ENCODE data around the gene PSTPIP2.
"Not testable (repeated sequence)": the region's sequence is repeated elsewhere in the genome, so short reads cannot be mapped to it uniquely, and the experiment has no call there.

Gene PSTPIP2

DNA sequence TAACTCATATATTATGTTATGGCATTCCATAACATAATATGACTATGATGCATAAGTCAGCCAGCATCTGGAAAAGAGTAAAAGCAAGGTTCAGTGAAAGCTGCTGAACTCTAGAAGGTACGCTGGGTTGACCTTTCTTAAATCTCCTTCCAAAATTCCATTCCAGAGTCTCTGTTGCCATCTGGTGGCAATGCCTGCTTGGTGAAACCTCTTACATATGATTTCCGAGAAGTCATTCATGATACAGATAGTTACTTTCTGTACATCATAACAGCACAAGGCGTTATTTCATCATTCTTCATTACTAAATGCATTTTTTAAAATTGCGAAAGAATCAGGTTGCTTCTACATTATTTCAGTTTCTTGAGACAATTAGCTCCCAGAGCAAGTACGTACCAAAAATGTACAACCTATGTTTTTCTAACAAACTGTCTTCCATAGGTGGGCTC is 97.9 kb downstream of the PSTPIP2 start:
- no peak for TF ChIP-seq POLR2A (IDR thresholded peaks at IDR 0.05; ENCODE audit: low read length)
- no peak for TF ChIP-seq GATA1 (IDR thresholded peaks at IDR 0.05; ENCODE audit: low read depth, low read length)
- DNase-seq: peak; percentile 90 to 93

GRCh38 chr18:45967007-45967706 is 104.9 kb downstream of the PSTPIP2 start, which contains the start of gene EPG5:
EPG5 (minus strand) TSS chr18:45967329; CDS start chr18:45967239, 90 bp downstream.
- TF ChIP-seq POLR2A (IDR thresholded peaks at IDR 0.05; ENCODE audit: low read length) (peak; percentile 88), GATA1 (IDR thresholded peaks at IDR 0.05; ENCODE audit: low read depth, low read length) (no peak)

GRCh38 chr18:45964913-45965312 is 107.1 kb downstream of the PSTPIP2 start:
- not testable (repeated sequence) for DNase-seq

More at GRCh38 chr18:45967007-45967706, 104.9 kb downstream of the PSTPIP2 start, which contains the start of gene EPG5:
- DNase-seq: peak; percentile 99

DNA sequence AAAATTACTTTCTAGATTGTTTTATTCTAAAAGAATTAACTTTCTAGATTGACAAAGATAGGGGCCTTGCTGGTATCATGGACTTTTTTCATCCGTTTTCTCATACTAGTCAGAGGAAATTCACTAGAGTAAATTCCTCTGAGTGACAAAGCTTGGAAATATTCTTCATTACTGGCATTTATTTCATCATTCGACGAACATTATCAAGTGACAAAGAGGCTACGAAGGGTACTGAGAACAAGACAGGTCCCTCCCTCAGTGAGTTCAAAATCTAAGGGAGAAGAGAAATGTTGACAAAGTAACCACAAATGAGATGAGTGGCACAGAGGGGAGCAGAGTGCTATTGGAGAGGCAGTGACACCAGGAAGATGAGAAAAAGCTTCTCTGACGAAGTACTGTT is 109.2 kb downstream of the PSTPIP2 start:
- no peak for DNase-seq
- TF ChIP-seq GATA1 (IDR thresholded peaks at IDR 0.05; ENCODE audit: low read depth, low read length) (no peak), POLR2A (IDR thresholded peaks at IDR 0.05; ENCODE audit: low read length) (no peak)

GRCh38 chr18:45962461-45962860 is 109.6 kb downstream of the PSTPIP2 start:
- peak; percentile 27 to 38 for DNase-seq
- TF ChIP-seq POLR2A (IDR thresholded peaks at IDR 0.05; ENCODE audit: low read length) (no peak), GATA1 (IDR thresholded peaks at IDR 0.05; ENCODE audit: low read depth, low read length) (no peak)

DNA sequence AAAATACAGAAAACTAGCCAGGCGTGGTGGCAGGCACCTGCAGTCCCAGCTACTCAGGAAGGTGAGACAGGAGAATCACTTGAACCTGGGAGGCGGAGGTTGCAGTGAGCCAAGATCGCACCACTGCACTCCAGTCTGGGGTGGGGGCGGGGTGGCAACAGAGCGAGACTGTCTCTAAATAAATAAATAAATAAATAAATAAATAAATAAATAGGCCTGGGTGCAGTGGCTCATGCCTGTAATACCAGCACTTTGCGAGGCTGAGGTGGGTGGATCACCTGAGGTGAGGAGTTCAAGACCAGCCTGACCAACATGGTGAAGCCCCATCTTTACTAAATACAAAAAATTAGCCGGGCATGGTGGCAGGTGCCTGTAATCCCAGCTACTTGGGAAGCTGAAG is 112.6 kb downstream of the PSTPIP2 start:
- DNase-seq: not testable (repeated sequence)

DNA sequence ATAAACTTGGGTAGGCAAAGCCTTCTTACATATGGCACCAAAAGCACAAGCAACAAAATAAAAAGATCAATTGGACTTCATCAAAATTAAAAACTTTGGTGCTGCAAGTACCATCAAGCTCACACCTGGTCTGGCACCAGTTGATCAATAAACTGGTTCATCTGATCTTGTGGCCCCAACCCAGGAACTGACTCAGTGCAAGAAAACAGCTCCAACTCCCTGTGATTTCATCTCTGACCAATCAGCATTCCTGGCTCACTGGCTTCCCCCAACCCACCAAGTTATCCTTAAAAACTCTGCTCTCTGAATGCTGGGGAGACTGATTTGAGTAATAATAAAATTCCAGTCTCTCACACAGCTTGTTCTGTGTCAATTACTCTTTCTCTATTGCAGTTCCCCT is 113.3 kb downstream of the PSTPIP2 start:
- TF ChIP-seq GATA1 (IDR thresholded peaks at IDR 0.05; ENCODE audit: low read depth, low read length) (no peak), POLR2A (IDR thresholded peaks at IDR 0.05; ENCODE audit: low read length) (no peak)
- no peak for DNase-seq

- TF ChIP-seq POLR2A (IDR thresholded peaks at IDR 0.05; ENCODE audit: low read length) (no peak), GATA1 (IDR thresholded peaks at IDR 0.05; ENCODE audit: low read depth, low read length) (no peak)
- no peak for DNase-seq
These were observed 114.0 kb downstream of the PSTPIP2 start for GRCh38 chr18:45958027-45958426.

GRCh38 chr18:45957100-45957499 is 115.0 kb downstream of the PSTPIP2 start:
- TF ChIP-seq GATA1 (IDR thresholded peaks at IDR 0.05; ENCODE audit: low read depth, low read length) (no peak), POLR2A (IDR thresholded peaks at IDR 0.05; ENCODE audit: low read length) (no peak)
- DNase-seq: no peak

- DNase-seq: no peak
- TF ChIP-seq GATA1 (IDR thresholded peaks at IDR 0.05; ENCODE audit: low read depth, low read length) (no peak), POLR2A (IDR thresholded peaks at IDR 0.05; ENCODE audit: low read length) (no peak)
These were observed 117.8 kb downstream of the PSTPIP2 start for GRCh38 chr18:45954070-45954934.

DNA sequence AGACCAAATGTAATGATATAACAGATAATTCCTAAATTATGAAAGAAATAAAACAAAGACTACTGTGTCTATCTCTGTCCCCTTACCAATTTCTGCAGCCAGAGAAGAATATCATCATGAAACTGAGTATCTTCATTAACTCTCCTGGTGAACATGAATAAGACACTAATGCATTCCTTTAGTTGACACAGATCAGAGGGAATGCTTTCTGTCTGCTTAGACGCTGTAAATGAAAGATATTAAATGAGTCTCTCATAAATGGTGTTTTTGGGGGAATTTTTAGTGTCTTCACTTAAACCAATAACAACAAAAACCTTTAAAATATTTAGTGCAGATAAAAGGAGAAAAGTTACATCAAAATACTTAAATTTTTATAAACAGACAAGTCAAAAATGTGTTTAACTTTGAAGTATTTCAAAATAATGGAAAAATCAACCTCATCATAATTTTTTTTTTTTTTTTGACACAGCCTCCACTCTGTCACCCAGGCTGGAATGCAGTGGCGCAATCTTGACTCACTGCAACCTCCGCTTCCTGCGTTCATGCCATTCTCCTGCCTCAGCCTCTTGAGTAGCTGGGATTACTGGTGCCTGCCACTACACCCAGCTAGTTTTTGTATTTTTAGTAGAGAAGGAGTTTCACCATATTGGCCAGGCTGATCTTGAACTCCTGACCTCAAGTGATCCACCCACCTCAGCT is 120.9 kb downstream of the PSTPIP2 start:
- no peak for DNase-seq
- TF ChIP-seq POLR2A (IDR thresholded peaks at IDR 0.05; ENCODE audit: low read length): no peak
- no peak for TF ChIP-seq GATA1 (IDR thresholded peaks at IDR 0.05; ENCODE audit: low read depth, low read length)

DNA sequence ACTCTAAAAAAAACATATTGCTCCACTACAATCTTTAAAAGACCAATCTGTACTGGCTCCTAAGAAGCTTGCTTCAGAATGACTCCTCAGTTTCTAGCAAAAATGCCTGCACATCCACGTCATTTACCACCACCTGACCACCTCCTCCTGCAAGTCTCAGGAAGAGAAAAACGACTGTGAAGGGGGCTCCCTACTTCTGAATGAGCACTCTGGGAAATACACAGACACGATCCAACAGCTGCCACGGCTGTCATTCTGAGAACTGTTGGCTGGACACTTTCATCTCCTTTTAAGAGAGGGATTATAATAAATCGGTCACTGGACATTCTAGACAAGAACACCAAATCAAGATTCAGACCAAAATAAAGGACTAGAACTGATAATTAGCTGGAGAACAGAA is 126.4 kb downstream of the PSTPIP2 start:
- DNase-seq: no peak
- no peak for TF ChIP-seq GATA1 (IDR thresholded peaks at IDR 0.05; ENCODE audit: low read depth, low read length)
- no peak for TF ChIP-seq POLR2A (IDR thresholded peaks at IDR 0.05; ENCODE audit: low read length)

DNA sequence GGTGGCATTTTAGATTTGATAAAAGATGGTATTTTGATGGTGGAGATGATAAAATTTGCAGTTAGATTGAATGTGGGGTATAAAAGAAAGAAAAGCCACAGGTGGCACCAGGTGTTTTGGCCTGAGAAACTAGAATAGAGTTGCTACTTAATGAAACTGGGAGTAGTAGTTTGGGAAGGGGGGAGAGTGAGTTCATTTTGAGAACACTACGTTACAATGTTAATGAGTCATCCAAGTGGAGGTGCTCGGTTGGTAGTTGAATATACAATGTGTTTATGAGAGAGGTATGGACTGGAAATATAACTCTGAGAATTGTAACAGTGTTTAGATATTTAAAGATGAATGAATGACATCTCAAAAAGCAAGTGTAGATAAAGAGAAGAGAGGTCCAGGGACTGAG is 131.3 kb downstream of the PSTPIP2 start:
- DNase-seq: peak in 1 of 2 experiments; percentile 21

GRCh38 chr18:45939236-45939635 is 132.8 kb downstream of the PSTPIP2 start:
- peak; percentile 85 to 93 for DNase-seq
- no peak for TF ChIP-seq POLR2A (IDR thresholded peaks at IDR 0.05; ENCODE audit: low read length)
- TF ChIP-seq GATA1 (IDR thresholded peaks at IDR 0.05; ENCODE audit: low read depth, low read length): peak; percentile 44

More for the DNA sequence above, 131.3 kb downstream of the PSTPIP2 start:
- TF ChIP-seq GATA1 (IDR thresholded peaks at IDR 0.05; ENCODE audit: low read depth, low read length): no peak
- no peak for TF ChIP-seq POLR2A (IDR thresholded peaks at IDR 0.05; ENCODE audit: low read length)

All from erythroblast (primary cell).